ENCODE results near the gene CD19.

DNA sequence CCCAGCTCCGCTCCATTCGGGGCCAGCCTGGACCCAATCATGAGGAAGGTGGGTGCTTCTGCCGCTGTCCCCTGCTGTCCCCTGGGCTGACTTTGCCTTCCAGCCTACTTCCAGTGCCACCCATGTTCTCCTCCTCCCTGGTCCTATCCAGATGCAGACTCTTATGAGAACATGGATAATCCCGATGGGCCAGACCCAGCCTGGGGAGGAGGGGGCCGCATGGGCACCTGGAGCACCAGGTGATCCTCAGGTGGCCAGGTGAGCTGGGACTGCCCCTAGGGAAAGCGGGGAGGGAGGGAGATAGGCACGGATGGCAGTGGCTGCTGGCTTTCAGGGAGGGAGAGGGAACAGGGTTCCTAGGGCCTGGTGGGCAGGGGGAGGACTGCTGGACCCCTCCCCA lies 7.0 kb downstream of the CD19 start:
- no peak for TF ChIP-seq POLR2A (IDR thresholded peaks at IDR 0.05)
- TF ChIP-seq, protein P1, sequence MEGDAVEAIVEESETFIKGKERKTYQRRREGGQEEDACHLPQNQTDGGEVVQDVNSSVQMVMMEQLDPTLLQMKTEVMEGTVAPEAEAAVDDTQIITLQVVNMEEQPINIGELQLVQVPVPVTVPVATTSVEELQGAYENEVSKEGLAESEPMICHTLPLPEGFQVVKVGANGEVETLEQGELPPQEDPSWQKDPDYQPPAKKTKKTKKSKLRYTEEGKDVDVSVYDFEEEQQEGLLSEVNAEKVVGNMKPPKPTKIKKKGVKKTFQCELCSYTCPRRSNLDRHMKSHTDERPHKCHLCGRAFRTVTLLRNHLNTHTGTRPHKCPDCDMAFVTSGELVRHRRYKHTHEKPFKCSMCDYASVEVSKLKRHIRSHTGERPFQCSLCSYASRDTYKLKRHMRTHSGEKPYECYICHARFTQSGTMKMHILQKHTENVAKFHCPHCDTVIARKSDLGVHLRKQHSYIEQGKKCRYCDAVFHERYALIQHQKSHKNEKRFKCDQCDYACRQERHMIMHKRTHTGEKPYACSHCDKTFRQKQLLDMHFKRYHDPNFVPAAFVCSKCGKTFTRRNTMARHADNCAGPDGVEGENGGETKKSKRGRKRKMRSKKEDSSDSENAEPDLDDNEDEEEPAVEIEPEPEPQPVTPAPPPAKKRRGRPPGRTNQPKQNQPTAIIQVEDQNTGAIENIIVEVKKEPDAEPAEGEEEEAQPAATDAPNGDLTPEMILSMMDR (IDR thresholded peaks at IDR 0.05) = no peak
- TF ChIP-seq POLR2AphosphoS5 (IDR thresholded peaks at IDR 0.05) = no peak
